GM21381 (cell line): Measurements from ENCODE around the gene CCHCR1.
"Not testable (repeated sequence)": the region's sequence is repeated elsewhere in the genome, so short reads cannot be mapped to it uniquely, and the experiment has no call there.

ENCODE experiments used
- ATAC-seq: cut with Tn5 transposase; IDR thresholded peaks from one replicate; pipeline ENCODE4 v1.9.1; 2021; ENCODE audit warnings: mild to moderate bottlenecking, moderate library complexity; ENCODE audit not compliant: unreplicated experiment

Gene CCHCR1, protein sequence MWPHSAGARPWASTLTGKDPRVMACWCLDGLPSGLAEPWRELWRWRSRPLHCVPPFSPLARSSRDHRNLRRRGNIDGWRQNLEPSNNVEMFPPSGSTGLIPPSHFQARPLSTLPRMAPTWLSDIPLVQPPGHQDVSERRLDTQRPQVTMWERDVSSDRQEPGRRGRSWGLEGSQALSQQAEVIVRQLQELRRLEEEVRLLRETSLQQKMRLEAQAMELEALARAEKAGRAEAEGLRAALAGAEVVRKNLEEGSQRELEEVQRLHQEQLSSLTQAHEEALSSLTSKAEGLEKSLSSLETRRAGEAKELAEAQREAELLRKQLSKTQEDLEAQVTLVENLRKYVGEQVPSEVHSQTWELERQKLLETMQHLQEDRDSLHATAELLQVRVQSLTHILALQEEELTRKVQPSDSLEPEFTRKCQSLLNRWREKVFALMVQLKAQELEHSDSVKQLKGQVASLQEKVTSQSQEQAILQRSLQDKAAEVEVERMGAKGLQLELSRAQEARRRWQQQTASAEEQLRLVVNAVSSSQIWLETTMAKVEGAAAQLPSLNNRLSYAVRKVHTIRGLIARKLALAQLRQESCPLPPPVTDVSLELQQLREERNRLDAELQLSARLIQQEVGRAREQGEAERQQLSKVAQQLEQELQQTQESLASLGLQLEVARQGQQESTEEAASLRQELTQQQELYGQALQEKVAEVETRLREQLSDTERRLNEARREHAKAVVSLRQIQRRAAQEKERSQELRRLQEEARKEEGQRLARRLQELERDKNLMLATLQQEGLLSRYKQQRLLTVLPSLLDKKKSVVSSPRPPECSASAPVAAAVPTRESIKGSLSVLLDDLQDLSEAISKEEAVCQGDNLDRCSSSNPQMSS

DNA sequence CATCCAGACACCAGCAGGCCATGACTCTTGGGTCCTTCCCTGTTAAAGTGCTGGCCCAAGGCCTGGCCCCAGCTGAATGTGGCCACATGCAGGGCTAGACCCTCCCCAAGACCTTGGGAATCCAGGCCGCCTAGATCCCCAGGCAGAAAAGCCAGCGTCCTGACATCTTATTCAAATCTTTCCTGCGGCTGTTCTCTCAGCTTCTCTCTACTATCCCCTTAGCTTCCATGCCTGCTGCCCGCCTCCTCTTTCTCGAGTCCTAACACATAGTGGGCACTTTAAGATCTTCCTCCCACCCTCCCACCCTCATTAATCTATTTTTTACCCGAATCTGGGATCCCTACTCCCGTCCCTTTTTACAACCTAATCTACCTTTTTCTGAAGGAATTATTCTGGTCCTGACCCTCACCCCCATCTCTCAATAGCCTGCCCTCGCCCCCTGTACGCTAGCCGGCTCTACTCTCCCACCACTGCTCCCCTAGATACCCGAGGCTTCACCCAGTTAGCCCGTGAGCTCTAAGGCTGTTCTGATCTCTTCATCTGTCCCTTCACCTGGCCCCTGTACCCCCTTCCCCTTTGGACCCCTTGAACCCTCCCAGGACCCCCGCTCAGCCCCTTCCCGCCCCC lies at the start of gene CCHCR1:
Gene CCHCR1, minus strand, starts transcription at position 290 of the 627 bp plus-strand sequence. Its CDS starts 202 bp downstream, at position 88.
- no peak for ATAC-seq

DNA sequence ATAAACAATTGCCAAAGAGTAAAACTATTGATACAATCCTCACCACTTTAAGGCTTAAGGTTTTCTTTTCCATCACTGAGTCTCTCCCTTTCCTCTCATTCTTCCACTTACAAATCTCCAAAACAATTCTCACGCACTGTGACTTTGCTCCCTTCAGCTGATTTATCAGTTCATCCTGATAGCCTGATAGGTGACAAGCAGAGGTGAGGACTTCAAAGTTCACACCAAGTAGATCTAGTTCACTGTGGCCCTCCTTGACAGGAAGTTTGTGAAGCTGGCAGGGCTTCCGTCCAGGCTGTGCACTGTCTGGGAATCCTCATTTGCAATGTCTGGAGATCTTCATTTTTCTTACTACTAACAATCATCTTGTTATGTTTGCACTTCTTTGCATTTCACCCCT lies 48.0 kb upstream of the CCHCR1 start:
- ATAC-seq = no peak

DNA sequence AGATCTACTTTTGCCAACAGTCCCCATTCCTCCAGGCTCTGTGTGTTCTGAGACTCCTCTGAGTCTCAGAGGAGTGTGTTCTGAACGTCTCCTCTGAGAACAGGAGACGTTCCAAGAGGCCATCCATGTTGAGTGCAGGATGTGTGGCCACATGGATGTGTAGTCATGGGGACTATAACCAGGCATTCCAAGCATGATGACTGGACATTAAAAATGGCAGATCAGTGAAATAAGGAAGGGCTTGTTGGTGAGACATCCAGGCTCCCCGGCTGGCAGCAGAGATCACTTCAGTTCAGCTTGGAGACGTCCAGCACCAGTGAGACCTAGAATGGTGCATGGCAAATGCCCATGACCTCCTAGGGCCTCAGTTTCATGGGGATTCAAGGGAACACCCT lies 47.1 kb upstream of the CCHCR1 start:
- ATAC-seq = no peak

DNA sequence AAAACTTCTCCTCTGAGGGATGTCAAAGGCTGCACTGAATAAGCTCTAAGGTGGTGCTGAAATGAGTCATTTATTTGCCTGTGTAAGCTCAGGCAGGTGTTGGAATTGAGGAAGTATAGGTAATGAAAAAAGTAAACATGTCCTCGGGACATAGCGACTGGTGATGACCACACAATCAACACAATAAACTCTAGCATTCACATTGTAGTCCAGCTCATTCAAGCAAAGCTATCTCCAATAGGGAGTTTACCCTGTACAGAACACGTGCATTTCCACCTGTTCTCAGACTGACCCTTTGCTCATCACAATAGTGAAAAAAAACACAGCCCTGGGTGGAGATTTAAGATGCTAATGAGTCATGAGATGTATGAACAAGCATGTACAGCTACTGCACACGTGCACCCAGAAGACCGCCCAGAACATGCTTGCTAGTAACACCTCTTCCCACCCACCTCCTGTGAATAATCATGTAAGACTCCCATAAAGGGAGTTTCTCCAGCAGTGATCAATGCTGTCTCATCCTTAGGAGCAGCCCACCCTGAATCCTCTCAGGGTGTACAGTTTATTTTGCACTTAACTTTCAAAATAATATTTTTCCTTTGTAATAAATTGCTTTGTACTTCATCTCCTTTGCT lies 45.9 kb upstream of the CCHCR1 start:
- peak; percentile 51 for ATAC-seq

DNA sequence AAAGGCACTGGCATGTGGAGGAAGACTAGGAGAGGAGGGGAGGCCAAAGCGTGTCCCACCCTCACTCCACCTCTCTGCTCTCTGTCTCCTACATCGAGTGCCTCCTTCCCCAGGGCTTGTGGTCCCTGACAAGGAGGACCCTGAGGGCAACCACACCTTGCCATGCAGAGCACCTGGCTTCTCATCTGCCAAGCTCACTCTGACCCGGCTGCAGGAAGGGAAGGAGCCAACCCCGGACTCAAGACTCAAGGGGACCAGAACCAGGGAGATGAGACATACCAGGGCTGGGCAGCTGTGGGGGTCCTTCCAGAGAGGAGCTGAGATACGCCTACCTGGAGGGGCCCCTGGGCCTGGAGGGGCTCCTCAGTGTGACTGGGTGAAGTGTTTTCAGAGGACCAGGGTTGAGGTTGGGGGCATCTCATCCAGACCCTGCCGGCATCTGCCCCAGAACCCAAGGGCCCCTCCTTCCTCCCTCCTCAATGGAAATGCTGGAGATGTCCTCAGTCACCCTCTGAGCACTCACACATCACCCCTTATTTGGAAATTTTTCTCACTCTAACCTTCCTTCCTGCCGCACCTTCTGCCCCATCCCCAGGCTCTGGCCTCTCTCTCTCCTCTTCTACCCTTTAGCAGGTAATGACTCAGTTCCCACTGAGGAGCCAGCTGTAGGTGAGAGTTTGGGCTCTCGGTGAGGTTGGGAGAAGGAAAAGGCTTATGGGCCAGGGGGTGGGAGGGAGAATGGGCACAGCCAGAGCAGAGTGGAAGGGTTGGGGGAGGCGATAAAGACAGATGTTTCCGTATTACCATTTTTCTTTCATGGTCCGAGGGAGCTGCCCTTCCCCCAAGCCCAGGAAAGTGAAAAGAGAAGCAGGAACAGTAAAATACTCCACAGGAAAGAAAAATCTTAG lies 44.9 kb upstream of the CCHCR1 start:
- no peak for ATAC-seq

DNA sequence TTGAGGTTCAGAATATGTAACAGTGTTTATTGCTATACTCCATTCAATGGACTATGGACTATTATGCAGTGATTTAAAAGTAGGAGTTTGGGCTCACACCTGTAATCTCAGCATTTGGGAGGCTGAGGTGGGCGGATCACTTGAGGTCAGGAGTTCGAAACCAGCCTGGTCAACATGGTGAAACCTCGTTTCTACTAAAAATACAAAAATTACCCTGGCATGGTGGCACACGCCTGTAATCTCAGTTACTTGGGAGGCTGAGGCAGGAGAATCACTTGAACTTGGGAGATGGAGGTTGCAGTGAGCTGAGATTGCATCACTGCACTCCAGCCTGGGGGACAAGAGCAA lies 41.5 kb upstream of the CCHCR1 start:
- not testable (repeated sequence) for ATAC-seq

DNA sequence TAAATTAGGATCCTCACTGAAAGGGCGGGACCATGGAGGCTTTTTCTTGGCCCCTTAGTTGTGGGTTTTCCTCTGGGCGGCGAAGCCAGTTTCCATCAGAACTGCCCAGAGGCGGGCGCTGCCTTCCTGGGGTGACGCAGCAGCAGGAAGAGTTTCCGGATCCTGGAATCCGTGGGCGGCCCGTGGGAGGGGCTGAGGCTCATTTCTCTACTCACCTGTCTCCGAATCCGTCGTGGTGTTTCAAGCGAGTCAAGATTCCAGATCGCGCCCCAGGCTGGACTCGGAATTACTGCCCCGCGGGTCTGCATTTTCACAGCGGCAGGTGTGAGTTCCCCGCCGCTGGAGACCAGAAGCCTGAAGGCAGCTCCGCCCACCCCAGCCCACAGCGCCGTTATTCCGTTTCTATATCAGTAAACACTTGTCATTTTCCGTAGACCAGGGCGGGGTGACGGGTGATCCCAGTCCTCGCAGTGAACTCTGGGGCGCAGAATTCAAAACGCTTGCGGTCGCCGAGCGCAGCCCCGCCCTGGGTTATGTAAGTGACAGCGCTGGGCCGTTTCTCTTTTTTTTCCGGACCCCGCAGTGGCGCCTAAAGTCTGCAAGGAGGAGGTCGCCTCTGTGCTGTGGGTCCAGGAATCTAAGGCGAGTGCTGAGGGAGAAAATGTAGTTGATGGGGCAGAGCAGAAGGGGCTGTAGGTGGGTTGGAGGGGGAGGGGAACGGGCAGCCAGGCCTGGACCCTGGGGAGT lies 40.1 kb upstream of the CCHCR1 start:
- ATAC-seq = peak; percentile 66

DNA sequence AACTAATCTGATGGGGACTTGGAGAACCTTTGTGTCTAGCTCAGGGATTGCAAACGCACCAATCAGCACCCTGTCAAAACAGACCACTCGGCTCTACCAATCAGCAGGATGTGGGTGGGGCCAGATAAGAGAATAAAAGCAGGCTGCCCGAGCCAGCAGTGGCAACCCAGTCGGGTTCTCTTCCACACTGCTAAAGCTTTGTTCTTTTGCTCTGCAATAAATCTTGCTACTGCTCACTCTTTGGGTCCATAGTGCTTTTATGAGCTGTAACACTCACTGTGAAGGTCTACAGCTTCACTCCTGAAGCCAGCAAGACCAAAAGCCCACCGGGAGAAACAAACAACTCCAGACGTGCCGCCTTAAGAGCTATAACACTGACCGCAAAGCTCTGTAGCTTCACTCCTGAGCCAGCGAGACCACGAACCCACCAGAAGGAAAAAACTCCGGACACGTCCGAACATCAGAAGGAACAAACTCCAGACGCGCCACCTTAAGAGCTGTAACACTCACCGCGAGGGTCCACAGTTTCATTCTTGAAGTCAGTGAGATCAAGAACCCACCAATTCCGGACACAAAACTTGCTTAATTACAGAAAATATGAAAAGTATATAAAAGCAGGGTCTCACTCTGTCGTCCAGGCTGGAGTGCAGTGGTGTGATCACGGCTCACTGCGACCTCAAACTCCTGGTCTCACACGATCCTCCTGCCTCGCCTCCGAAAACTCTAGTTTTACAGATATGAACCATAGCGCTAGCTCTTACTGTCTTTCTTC lies 38.8 kb upstream of the CCHCR1 start:
- ATAC-seq = not testable (repeated sequence)

DNA sequence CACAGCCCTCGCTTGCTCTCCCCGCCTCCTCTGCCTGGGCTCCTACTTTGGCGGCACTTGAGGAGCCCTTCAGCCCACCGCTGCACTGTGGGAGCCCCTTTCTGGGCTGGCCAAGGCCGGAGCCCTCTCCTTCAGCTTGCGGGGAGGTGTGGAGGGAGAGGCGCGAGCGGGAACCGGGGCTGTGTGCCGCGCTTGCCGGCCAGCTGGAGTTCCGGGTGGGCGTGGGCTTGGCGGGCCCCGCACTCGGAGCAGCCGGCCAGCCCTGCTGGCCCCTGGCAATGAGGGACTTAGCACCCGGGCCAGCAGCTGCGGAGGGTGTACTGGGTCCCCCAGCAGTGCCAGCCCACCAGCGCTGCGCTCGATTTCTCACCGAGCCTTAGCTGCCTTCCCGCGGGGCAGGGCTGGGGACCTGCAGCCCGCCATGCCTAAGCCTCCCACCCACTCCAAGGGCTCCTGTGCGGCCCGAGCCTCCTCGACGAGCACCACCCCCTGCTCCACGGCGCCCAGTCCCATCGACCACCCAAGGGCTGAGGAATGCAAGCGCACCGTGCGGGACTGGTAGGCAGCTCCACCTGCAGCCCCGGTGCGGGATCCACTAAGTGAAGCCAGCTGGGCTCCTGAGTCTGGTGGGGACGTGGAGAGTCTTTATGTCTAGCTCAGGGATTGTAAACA lies 37.8 kb upstream of the CCHCR1 start:
- not testable (repeated sequence) for ATAC-seq

DNA sequence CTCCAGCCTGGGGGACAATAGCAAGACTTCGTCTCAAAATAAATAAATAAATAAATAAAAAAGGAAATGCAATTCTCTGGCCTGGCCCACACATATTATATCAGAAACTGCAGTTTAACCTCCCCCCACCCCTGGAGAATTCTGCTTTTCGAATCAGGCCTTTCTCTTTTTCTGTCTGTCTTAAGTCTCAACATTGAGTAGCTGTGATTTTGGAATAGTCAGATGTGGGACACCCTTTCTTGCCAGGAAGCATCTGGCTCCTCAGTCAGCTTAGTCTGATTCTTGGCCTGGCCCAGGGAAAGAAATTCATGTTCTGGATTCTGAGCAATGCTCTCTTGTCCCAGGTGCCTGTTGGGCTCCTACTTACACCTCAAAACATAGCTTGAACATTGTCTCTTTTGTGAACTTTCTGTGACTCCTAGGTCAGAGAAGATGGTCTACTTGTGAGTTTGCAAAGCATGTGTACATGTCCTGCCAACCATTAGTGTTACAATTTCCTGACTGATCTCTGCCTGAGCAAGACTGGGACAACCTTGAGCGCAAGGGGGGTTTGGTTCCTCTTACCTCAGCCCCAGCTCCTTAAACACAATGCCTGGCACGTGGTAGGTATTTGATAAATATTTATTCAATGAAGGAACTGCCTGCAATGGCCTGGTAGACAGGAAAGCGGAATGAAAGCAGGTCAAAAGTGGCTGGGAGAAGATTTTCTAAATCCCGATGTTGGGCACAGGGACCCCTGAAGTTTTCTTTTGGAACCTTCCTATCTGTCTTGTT lies 36.6 kb upstream of the CCHCR1 start:
- no peak for ATAC-seq

DNA sequence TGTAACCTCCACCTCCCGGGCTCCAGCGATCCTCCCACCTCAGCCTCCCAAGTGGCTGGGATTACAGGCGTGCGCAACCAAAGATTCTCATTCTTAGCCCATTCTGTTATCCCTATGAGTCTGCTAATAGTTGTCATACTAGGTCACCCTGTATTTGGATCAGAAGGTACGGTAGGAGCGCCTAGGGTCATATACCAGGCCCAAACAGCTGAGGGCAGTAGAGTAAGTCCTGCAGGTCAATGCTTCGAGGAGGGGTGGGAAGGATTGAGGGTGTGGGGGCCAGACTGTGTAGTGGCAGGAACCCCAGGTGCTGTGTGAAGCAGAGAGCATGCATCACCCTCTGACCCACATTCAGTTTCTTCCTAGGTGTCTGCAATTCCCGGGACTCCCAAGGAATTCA lies 35.6 kb upstream of the CCHCR1 start:
- no peak for ATAC-seq

DNA sequence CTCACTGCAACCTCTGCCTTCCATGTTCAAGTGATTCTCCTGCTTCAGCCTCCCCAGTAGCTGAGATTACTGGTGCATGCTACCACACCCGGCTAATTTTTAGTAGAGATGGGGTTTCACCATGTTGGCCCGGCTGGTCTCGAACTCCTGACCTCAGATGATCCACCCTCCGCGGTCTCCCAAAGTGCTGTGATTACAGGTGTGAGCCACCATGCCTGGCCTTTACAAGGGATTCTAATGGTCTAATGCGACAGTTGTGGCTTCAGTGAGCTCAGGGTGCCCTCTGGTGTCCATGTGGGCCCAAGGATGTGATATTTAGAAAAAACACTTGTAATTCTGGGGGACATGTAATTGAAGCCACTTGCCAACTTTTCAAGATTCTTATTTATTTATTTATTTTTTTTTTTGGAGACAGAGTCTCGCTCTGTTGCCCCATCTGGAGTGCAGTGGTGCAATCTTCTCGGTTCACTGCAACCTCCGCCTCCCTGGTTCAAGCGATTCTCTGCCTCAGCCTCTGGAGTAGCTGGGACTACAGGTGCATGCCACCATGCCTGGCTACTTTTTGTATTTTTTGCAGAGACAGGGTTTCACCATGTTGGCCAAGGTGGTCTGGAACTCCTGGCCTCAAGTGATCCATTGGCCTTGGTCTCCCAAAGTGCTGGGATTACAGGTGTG lies 35.0 kb upstream of the CCHCR1 start:
- ATAC-seq = not testable (repeated sequence)

DNA sequence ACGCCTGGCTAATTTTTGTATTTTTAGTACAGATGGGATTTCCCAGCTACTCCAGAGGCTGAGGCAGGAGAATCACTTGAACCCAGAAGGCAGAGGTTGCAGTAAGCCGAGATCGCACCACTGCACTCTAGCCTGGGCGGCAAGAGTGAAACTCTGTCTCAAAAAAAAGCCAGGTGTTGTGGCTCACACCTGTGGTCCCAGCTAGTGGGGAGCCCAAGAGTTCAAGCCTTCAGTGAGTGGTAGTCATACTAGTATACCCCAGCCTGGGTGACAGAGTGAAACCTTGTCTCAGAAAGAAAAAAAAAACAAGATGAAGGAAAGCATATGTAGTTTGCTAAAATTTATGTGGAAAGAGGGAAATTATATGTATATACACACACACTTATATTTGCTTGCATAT lies 32.9 kb upstream of the CCHCR1 start:
- no peak for ATAC-seq

DNA sequence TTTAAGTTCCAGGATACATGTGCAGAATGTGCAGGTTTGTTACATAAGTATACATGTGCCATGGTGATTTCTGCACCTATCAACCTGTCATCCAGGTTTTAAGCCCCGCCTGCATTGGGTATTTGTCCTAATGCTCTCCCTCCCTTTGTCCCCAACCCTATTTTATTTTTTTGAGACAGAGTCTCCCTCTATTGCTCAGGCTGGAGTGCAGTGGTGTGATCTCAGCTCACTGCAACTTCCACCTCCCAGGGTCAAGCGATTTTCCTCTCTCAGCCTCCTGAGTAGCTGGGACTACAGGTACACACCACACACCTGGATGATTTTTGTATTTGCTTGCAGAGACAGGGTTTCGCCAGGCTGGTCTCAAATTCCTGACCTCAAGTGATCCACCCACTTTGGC lies 31.6 kb upstream of the CCHCR1 start:
- not testable (repeated sequence) for ATAC-seq

DNA sequence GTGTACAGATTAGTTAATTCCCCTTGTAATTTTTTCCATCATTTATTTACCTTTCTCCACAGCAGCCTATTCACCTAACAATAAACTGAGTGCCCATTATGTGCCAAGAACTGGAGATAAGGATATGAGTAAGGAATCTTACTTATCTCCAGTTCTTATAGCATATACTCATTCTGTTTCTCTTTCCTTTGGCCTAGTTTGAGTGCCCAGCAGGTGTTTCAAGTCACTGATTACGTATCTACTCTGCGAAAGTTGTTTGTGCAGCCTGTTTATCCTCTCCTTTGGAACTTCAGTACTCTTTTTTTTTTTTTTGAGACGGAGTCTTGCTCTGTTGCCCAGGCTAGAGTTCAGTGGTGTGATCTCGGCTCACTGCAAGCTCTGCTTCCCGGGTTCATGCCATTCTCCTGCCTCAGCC lies 30.2 kb upstream of the CCHCR1 start:
- ATAC-seq = no peak

DNA sequence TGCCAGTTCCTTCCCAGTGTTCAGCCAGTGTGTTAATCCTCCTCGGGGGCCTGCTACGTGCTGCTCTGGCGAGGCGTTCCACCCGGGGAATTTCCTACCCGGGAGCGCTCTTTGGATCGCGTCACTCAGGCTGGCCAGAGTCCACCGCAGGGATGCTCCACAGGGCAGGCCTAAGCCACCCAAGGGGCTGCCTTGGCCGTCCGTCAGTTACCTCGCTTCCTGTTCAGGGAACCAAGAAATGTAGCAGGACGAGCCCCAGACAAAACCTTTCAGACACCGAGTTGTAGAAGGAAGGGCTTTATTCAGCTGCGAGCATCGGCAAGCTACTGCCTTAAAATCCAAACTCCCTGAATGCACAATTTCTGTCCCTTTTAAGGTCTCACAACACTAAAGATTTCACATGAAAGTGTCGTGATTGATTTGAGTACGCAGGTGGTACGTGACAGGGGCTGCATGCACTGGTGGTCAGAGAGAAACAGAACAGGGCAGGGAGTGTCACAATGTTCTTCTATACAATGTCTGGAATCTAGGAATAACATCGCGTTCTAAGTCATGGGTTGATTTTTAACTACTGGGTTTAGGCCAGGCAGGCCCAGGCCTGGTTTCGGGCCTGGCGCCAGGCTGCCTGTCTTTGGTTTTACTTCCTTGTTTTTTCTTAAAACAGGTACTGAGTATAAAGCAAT lies 28.6 kb upstream of the CCHCR1 start:
- ATAC-seq = no peak
